Activated CD4-positive, alpha-beta T cell treated with anti-CD3 and anti-CD28 coated beads for 36 hours (primary cell): ENCODE measurements around the gene SYT15B. TPM values are rescaled to one million over a fixed set of nuclear protein-coding genes. Genes with fewer than 3 reads are reported as not detected.
"Not testable (repeated sequence)": the region's sequence is repeated elsewhere in the genome, so short reads cannot be mapped to it uniquely, and the experiment has no call there.

Experiments used
- ATAC-seq: fragments of 200-7000 bp; cut with Tn5 transposase; one replicate; pipeline ENCODE4 v1.10.0; 2021; ENCODE audit warnings: mild to moderate bottlenecking, moderate library complexity
- CTCF ChIA-PET: fragments of 350-600 bp; sonication (Branson Sonifier 250); formaldehyde crosslinking; loops from one replicate; lab custom pipeline; 2021; ENCODE audit warnings: antibody characterized with exemption; lab: Charles Lee
- POLR2A ChIA-PET: fragments of 350-600 bp; sonication (Branson Sonifier 250); formaldehyde crosslinking; loops from one replicate; lab custom pipeline; 2021; ENCODE audit warnings: antibody characterized with exemption, inconsistent platforms; lab: Charles Lee
- DNase-seq: peaks from one replicate; pipeline ENCODE4 v3.0.0-alpha.2; 2020
- H3K27ac Mint-ChIP-seq: one replicate; pipeline ENCODE4 v1.8.0; 2021; ENCODE audit warnings: mixed read lengths
- H3K27me3 Mint-ChIP-seq: one replicate; pipeline ENCODE4 v1.8.0; 2021; ENCODE audit warnings: mixed read lengths
- H3K36me3 Mint-ChIP-seq: one replicate; pipeline ENCODE4 v1.8.0; 2021; ENCODE audit warnings: low read depth, mixed read lengths
- H3K4me1 Mint-ChIP-seq: one replicate; pipeline ENCODE4 v1.8.0; 2021; ENCODE audit warnings: mixed read lengths
- H3K4me3 Mint-ChIP-seq: one replicate; pipeline ENCODE4 v1.8.0; 2021; ENCODE audit warnings: mild to moderate bottlenecking, moderate library complexity, mixed read lengths
- H3K9me3 Mint-ChIP-seq: one replicate; pipeline ENCODE4 v1.8.0; 2021; ENCODE audit warnings: low read depth, mixed read lengths
- intact Hi-C, 2 experiments: fragments of 100-400 bp; cut with DNase I in 1 of 2; cut with micrococcal nuclease in 1 of 2; formaldehyde crosslinking; loops; one replicate each; pipeline versions ENCODE4 v1.14.2 to v1.15.1; 2022 to 2024; cut with DNase I, micrococcal nuclease
- total RNA-seq, 2 experiments: library from RNA; stranded (reverse); gene quantifications; one replicate each; pipeline ENCODE4 v1.2.3, GENCODE V29; 2021

The SYT15B gene
- under 1 TPM; 0.05 to 0.12 TPM for total RNA-seq

- DNase-seq, H3K9me3 Mint-ChIP-seq, intact Hi-C loops, POLR2A ChIA-PET, H3K4me3 Mint-ChIP-seq, ATAC-seq, H3K27ac Mint-ChIP-seq, H3K4me1 Mint-ChIP-seq, H3K27me3 Mint-ChIP-seq, H3K36me3 Mint-ChIP-seq, CTCF ChIA-PET: not testable (repeated sequence)
Measured at GRCh38 chr10:47763554-47764175, at the start of gene SYT15B. SYT15B (minus strand) TSS chr10:47763592; CDS start chr10:47762640, 952 bp downstream.

GRCh38 chr10:47779590-47779989 lies 16.2 kb upstream of the SYT15B start:
- H3K27me3 Mint-ChIP-seq, POLR2A ChIA-PET, CTCF ChIA-PET, H3K36me3 Mint-ChIP-seq, DNase-seq, H3K27ac Mint-ChIP-seq, H3K4me1 Mint-ChIP-seq, ATAC-seq, H3K9me3 Mint-ChIP-seq, intact Hi-C loops, H3K4me3 Mint-ChIP-seq: not testable (repeated sequence)

- H3K4me3 Mint-ChIP-seq, H3K4me1 Mint-ChIP-seq, H3K27ac Mint-ChIP-seq, H3K9me3 Mint-ChIP-seq, CTCF ChIA-PET, H3K27me3 Mint-ChIP-seq, intact Hi-C loops, POLR2A ChIA-PET, H3K36me3 Mint-ChIP-seq: not testable (repeated sequence)
- DNase-seq (peak; percentile 47), ATAC-seq (peak; percentile 85)
Measured at GRCh38 chr10:47775361-47776231, 12.2 kb upstream of the SYT15B start.

- H3K36me3 Mint-ChIP-seq, DNase-seq, H3K4me3 Mint-ChIP-seq, H3K9me3 Mint-ChIP-seq, CTCF ChIA-PET, H3K27ac Mint-ChIP-seq, ATAC-seq, H3K4me1 Mint-ChIP-seq, POLR2A ChIA-PET, H3K27me3 Mint-ChIP-seq, intact Hi-C loops: not testable (repeated sequence)
Measured at GRCh38 chr10:47770745-47771144, 7.4 kb upstream of the SYT15B start.

- H3K9me3 Mint-ChIP-seq, intact Hi-C loops, H3K27ac Mint-ChIP-seq, H3K36me3 Mint-ChIP-seq, H3K4me1 Mint-ChIP-seq, POLR2A ChIA-PET, H3K27me3 Mint-ChIP-seq, H3K4me3 Mint-ChIP-seq, DNase-seq, ATAC-seq, CTCF ChIA-PET: not testable (repeated sequence)
Measured at GRCh38 chr10:47768578-47769115, 5.3 kb upstream of the SYT15B start.

GRCh38 chr10:47768085-47768484 lies 4.7 kb upstream of the SYT15B start:
- DNase-seq, POLR2A ChIA-PET, ATAC-seq, H3K4me1 Mint-ChIP-seq, H3K27ac Mint-ChIP-seq, H3K4me3 Mint-ChIP-seq, H3K36me3 Mint-ChIP-seq, CTCF ChIA-PET, H3K9me3 Mint-ChIP-seq, intact Hi-C loops, H3K27me3 Mint-ChIP-seq: not testable (repeated sequence)

GRCh38 chr10:47767236-47767635 lies 3.8 kb upstream of the SYT15B start:
- H3K36me3 Mint-ChIP-seq, H3K27ac Mint-ChIP-seq, H3K4me1 Mint-ChIP-seq, ATAC-seq, H3K9me3 Mint-ChIP-seq, intact Hi-C loops, H3K27me3 Mint-ChIP-seq, DNase-seq, CTCF ChIA-PET, H3K4me3 Mint-ChIP-seq, POLR2A ChIA-PET: not testable (repeated sequence)

- H3K27me3 Mint-ChIP-seq, ATAC-seq, H3K9me3 Mint-ChIP-seq, H3K4me3 Mint-ChIP-seq, intact Hi-C loops, H3K27ac Mint-ChIP-seq, CTCF ChIA-PET, DNase-seq, H3K4me1 Mint-ChIP-seq, H3K36me3 Mint-ChIP-seq, POLR2A ChIA-PET: not testable (repeated sequence)
Measured at GRCh38 chr10:47765232-47765631, 1.8 kb upstream of the SYT15B start.

- H3K27me3 Mint-ChIP-seq, POLR2A ChIA-PET, H3K4me3 Mint-ChIP-seq, ATAC-seq, H3K36me3 Mint-ChIP-seq, DNase-seq, H3K9me3 Mint-ChIP-seq, intact Hi-C loops, CTCF ChIA-PET, H3K4me1 Mint-ChIP-seq, H3K27ac Mint-ChIP-seq: not testable (repeated sequence)
Measured at GRCh38 chr10:47762674-47763553, 478 bp downstream of the SYT15B start.

- DNase-seq, H3K27me3 Mint-ChIP-seq, intact Hi-C loops, H3K4me3 Mint-ChIP-seq, CTCF ChIA-PET, H3K4me1 Mint-ChIP-seq, H3K36me3 Mint-ChIP-seq, ATAC-seq, H3K9me3 Mint-ChIP-seq, H3K27ac Mint-ChIP-seq, POLR2A ChIA-PET: not testable (repeated sequence)
Measured at GRCh38 chr10:47758855-47759254, 4.5 kb downstream of the SYT15B start.

GRCh38 chr10:47756169-47756568 lies 7.2 kb downstream of the SYT15B start:
- not testable (repeated sequence) for ATAC-seq, DNase-seq

More at GRCh38 chr10:47756169-47756568, 7.2 kb downstream of the SYT15B start:
- H3K36me3 Mint-ChIP-seq, CTCF ChIA-PET, POLR2A ChIA-PET, H3K4me3 Mint-ChIP-seq, H3K9me3 Mint-ChIP-seq, intact Hi-C loops, H3K27ac Mint-ChIP-seq, H3K27me3 Mint-ChIP-seq, H3K4me1 Mint-ChIP-seq: not testable (repeated sequence)
